Amygdala (tissue), 56 donors: ENCODE measurements around the gene AHRR.
A peak's percentile ranks its signal among the peaks of the same experiment; 100 is the strongest.

Experiments
- DNase-seq, 56 donors: peaks; one replicate each; lab custom pipeline; 2025; lab: John Stamatoyannopoulos, UW

Gene AHRR

GRCh38 chr5:451587-452458 is 130.3 kb downstream of the AHRR start:
- DNase-seq: no peak

GRCh38 chr5:452978-453710 is 131.6 kb downstream of the AHRR start:
- no peak for DNase-seq

DNA sequence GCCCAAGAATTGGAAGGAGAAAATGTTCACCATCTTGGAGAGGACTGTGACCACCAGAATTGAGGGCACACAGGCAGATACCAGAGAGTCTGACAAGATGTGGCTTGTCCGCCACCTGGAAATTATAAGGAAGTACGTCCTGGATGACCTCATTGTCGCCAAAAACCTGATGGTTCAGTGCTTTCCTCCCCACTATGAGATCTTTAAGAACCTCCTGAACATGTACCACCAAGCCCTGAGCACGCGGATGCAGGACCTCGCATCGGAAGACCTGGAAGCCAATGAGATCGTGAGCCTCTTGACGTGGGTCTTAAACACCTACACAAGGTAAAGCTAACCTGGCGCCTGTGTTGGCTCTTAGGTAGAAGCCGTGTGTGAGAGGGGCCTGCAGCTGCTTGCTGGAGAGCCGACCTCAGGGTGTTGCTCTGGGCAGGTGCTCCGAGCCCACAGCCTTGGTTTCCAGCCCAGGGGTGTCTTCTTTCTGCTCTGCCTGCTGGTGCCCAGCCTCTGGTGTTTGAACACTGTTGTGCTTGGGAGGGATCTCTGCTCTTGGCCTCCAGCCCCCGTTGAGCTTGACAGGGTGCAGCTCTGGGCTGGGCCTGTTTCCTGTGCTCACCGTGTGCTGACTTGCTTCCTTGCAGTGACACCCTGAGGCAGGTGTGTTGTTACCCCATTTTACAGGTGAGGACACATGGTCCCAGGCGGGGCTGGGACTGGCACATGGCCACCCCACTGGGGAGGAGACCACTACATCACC is 132.4 kb downstream of the AHRR start:
- DNase-seq: no peak

DNA sequence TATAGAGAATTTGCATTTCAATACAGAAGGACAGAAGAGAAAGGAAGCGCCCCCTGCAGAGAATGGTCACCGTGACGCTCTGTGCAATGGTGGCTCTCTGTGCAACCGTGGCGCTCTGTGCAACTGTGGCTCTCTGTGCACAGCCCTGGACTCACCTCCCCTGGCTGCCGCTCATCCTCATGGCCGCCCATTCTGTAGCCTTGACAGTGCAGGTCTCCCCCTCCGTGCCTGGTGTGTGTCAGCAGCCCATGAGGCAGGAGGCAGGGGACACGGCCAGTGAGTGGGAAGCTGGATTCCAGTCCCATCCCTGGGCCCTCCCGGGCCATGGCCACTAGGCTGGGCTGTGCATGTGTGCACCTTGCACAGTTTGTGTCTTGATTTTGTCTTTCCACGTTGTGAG is 133.4 kb downstream of the AHRR start:
- no peak for DNase-seq

DNA sequence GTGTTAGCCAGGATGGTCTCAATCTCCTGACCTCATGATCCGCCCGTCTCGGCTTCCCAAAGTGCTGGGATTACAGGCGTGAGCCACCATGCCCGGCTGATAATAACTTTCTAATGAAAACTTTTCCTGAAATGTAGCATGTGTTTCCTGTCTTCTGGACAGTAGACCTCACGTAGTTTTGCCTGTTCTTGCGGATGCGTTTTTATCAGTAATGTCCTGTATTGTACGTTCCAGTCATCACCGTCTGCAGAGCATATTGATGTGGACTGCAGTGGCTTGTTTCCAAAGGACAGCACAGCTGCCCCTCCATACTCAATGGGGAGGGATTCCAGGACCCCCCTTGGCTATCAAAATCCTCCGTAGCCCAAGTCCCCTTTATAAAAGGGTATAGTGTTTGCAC is 134.3 kb downstream of the AHRR start:
- no peak for DNase-seq

GRCh38 chr5:456351-457194 is 135.1 kb downstream of the AHRR start:
- DNase-seq: no peak

GRCh38 chr5:457195-457961 is 135.9 kb downstream of the AHRR start:
- no peak for DNase-seq

DNA sequence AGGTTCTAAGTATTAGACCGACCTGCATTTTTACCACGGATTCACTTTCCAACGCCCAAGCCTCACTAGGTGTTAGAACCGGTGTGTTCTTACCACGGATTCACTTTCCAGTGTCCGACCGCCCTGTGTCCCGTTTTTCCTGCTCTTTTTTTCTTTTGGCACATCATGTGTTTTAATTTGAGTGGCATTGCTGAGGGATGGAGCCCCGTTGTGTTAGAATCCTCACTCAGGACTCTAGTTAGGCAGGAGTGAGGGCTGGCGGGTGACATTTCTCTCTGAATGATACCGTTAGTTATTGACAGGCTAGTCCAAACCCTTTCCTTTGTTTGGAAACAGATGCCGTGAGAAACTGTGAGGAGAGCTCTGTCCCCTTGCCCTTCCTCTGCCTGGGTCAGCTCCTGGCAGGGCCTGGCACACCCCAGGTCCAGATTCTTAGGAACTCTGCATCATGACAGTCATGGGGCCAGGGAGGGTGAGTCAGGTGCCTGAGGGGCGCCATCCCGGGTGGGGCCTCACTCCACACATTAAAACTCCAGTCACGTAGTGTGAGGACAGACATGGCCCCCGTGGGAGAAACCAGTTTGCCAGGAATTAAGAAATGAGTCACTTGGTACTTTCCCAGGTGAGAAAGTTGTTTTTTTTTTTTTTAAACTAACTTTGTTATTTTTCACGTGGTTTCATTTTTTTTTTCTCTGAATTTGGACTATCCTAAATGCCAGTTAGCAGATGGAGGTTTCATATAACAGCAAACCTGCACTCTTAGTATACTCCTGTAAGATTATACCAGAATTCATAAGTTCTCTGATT is 137.2 kb downstream of the AHRR start:
- no peak for DNase-seq

GRCh38 chr5:459562-460272 is 138.2 kb downstream of the AHRR start:
- no peak for DNase-seq

DNA sequence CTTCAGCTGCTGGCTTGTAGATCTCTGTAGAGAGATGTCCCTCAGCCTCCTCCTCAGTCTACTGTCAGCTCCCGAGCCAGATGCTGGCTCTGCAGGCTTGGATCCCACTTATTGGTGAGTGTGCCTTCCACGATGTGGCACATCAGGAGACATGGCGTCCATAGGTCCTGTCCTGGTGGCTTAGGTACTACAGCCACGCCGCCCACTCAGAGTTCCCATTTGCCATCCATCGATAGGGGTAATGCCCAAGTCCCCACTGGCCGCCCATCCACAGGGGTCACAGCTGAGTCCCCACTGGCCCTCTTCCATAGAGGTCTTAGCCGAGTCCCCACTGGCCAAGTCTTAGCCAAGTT is 138.7 kb downstream of the AHRR start:
- DNase-seq: no peak

- DNase-seq: no peak
Measured at GRCh38 chr5:462051-462481, 140.6 kb downstream of the AHRR start.

DNA sequence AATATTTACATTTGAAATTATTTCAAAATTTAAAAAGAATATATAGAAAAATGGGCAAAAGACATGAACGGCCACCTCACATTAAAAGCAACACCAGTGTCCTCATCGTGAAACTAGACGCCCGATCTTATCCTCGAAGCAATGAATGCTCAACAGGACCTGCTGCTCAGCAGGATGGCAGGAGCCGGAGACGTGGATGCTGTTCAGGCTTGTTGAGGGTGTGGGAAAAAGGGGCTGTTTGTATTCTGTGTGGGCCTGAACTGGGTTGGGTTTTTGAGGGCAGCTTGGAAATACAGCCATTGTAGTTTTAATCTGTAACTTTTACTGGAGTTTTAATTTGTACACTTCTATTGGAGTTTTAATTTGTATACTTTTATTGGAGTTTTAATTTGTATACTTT is 141.8 kb downstream of the AHRR start:
- DNase-seq: no peak

- DNase-seq: peak in 1 of 56 donors; percentile 14
Measured at GRCh38 chr5:463952-464351, 142.4 kb downstream of the AHRR start.

DNA sequence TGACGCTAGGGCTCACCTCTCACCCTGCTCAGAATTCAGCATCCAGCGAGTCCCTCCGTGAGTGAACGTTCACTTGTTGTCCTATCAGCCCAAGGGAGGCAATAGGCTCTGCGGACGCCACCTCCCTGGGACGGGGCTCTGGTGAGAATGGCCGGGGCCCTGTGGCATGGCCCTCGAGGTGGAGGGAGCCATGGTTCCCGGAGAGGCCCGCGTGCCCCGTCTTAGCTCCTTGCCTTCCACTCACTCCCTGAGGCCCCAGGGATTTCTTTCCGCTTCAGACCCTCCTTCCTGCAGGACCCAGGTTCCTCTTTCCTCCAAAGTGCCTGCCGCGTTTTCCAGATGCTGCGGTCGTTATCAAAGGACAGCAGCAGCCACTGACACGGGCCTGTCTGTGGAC is 142.9 kb downstream of the AHRR start:
- DNase-seq: no peak

DNA sequence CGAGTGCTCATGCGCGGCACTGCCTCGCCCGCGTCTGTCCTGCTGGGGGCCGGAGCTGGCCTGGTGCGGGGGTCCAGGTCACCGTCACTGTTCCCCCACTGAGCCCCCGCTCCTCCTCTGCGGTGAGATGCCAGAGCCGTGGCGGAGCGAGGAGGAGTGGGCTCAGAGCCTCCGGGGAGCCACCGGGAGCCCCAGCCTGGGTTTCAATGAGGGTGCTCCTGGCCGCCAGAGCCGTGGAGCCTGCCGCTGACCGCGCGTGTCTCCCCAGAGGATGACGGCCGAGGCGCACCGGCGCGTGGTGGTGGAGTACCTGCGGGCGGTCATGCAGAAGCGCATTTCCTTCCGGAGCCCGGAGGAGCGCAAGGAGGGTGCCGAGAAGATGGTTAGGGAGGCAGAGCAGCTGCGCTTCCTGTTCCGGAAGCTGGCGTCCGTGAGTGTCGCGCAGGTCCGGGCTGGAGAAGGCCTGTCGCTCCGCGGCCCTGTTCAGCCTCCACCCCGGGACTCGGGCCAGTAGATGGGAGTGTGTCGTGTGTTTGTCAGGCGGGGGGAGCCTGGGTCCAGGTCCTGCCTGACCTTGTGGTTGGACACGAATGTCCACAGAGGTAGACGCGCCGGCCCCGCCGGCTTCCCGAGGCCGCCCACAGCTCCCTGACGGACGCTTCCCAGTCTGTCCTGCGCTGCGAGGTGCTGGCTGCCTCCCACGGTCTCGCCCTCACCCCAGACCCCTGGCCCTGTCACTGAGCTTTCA is 143.5 kb downstream of the AHRR start:
- DNase-seq: no peak

- no peak for DNase-seq
Measured at GRCh38 chr5:465591-466403, 144.3 kb downstream of the AHRR start.
